ENCODE data around the gene TRIP12. TPM values are rescaled to one million over a fixed set of nuclear protein-coding genes. Genes with fewer than 3 reads are reported as not detected.
A peak's percentile ranks its signal among the peaks of the same experiment; 100 is the strongest.
"Not testable (repeated sequence)": the region's sequence is repeated elsewhere in the genome, so short reads cannot be mapped to it uniquely, and the experiment has no call there.

The TRIP12 gene
- 126 and 215 TPM in 2 replicates for total RNA-seq

GRCh38 chr2:229921892-229922448, at the start of gene TRIP12:
Gene TRIP12, minus strand, starts transcription at chr2:229922009. Its CDS starts 41,930 bp downstream, at chr2:229880079.
- peak; percentile 81 for DNase-seq (ENCODE audit: extremely low read depth, low read depth, low spot score)

GRCh38 chr2:229971298-229971790, 49.5 kb upstream of the TRIP12 start:
- DNase-seq (ENCODE audit: extremely low read depth, low read depth, low spot score) = no peak

GRCh38 chr2:229970406-229970805, 48.6 kb upstream of the TRIP12 start:
- no peak for DNase-seq (ENCODE audit: extremely low read depth, low read depth, low spot score)

DNA sequence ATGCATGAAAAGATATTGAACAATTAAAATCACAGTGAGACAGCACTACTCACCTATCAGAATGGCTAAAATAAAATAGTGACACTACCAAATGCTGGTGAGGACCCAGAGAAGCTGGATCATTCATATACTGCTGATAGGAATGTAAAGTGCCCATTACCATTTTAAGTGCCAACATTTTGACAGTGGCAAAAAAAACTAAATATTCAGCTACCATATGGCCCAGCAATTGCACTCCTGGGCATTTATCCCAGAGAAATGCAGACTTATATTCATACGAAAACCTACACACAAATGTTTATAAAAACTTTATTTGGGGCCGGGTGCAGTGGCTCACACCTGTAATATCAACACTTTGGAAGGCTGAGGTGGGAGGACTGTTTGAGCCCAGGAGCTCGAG, 48.1 kb upstream of the TRIP12 start:
- DNase-seq (ENCODE audit: extremely low read depth, low read depth, low spot score) = no peak

- DNase-seq (ENCODE audit: extremely low read depth, low read depth, low spot score) = not testable (repeated sequence)
Measured at GRCh38 chr2:229963596-229963995, 41.8 kb upstream of the TRIP12 start.

- DNase-seq (ENCODE audit: extremely low read depth, low read depth, low spot score) = no peak
Measured at GRCh38 chr2:229956491-229956890, 34.7 kb upstream of the TRIP12 start.

DNA sequence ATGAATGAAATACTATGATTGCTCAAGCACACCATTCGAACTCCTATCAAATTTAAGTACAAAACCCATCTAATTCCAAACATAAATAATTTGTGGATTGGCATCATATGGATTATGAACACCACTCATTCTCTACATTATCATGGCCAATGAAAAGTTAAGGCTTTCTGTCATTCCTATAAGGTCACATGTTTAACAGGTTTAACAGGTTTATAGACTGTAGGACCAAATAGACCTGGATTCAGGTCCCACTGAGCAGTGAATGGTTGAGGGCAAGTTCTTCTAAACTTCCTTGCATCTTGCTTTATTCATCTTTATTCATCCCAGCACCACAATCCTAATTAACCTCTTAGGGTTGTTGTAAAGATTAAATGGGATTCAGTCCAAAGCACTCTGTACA, 33.9 kb upstream of the TRIP12 start:
- DNase-seq (ENCODE audit: extremely low read depth, low read depth, low spot score) = no peak

- no peak for DNase-seq (ENCODE audit: extremely low read depth, low read depth, low spot score)
Measured at GRCh38 chr2:229952256-229952835, 30.5 kb upstream of the TRIP12 start.

GRCh38 chr2:229947544-229947943, 25.7 kb upstream of the TRIP12 start:
- no peak for DNase-seq (ENCODE audit: extremely low read depth, low read depth, low spot score)

GRCh38 chr2:229945975-229946374, 24.2 kb upstream of the TRIP12 start:
- no peak for DNase-seq (ENCODE audit: extremely low read depth, low read depth, low spot score)

DNA sequence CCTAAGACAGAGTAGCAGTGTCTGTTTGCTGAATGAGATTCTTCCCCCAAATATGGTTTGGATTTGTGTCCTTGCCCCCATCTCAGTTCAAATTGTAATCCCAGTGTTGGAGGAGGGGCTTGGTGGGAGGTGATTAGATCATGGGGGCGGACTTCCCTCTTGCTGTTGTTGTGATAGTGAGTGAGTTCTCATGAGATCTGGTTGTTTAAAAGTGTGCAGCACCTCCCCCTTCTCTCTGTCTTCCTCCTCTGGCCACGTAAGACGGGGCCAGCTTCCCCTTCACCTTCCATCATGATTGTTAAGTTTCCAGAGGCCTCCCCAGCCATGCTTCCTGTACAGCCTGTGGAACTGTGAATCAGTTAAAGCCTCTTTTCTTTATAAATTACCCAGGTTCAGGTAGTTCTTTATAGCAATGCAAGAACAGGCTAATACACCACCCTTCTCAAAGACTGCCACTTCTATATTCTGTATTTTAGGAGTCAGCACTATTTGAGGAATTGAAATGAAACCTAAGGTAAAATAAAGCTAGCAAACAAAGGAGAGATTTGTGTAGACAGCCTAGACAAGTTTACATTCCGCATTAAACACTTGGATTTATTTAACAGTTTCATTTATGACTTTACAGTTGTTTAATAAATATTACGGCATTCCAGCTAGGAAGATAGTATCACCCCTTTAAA, 22.1 kb upstream of the TRIP12 start:
- DNase-seq (ENCODE audit: extremely low read depth, low read depth, low spot score) = no peak

DNA sequence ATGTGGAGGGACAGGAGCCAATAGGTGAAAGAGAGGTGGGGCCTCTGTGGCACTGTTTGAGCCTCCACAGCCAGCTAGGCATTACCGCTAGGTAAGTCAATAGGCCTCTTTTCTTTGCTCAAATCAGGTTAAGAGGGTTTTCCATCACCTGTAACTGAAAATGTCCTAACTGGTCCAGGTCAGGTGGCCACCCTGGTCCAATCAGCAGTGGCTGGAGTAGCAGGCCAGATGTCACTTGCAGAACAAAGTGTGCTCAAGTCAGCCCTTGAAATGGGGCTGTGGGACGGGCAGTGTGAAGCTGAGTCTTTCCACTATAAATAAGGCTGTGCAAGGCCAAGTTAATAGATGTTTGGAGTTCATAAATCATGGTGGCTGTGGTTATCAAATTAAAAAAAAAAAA, 21.4 kb upstream of the TRIP12 start:
- no peak for DNase-seq (ENCODE audit: extremely low read depth, low read depth, low spot score)

- no peak for DNase-seq (ENCODE audit: extremely low read depth, low read depth, low spot score)
Measured at GRCh38 chr2:229942671-229943070, 20.9 kb upstream of the TRIP12 start.

GRCh38 chr2:229937537-229937936, 15.7 kb upstream of the TRIP12 start:
- DNase-seq (ENCODE audit: extremely low read depth, low read depth, low spot score) = no peak

DNA sequence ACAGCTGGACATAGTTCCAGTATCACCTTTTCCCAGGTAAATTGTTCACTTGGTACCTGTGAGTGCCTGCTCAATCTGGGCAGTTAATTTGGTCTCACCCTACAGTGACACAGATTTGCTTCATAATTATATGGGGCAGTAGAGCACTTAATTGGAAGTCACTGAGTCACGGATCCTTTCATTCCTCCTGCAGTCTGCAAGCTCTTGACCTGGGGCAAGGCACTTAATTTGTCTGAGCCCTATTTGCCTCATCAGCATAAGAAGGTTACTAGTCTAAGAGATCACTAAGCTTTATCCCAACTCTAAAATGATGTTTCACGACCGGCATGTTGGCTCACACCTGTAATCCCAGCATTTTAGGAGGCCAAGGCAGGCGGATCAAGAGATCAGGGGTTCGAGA, 9.4 kb upstream of the TRIP12 start:
- no peak for DNase-seq (ENCODE audit: extremely low read depth, low read depth, low spot score)

GRCh38 chr2:229930656-229931055, 8.8 kb upstream of the TRIP12 start:
- DNase-seq (ENCODE audit: extremely low read depth, low read depth, low spot score) = no peak

- no peak for DNase-seq (ENCODE audit: extremely low read depth, low read depth, low spot score)
Measured at GRCh38 chr2:229927817-229928321, 6.1 kb upstream of the TRIP12 start.

GRCh38 chr2:229925201-229925600, 3.4 kb upstream of the TRIP12 start:
- no peak for DNase-seq (ENCODE audit: extremely low read depth, low read depth, low spot score)

- DNase-seq (ENCODE audit: extremely low read depth, low read depth, low spot score) = not testable (repeated sequence)
Measured at GRCh38 chr2:229924541-229924940, 2.7 kb upstream of the TRIP12 start.

DNA sequence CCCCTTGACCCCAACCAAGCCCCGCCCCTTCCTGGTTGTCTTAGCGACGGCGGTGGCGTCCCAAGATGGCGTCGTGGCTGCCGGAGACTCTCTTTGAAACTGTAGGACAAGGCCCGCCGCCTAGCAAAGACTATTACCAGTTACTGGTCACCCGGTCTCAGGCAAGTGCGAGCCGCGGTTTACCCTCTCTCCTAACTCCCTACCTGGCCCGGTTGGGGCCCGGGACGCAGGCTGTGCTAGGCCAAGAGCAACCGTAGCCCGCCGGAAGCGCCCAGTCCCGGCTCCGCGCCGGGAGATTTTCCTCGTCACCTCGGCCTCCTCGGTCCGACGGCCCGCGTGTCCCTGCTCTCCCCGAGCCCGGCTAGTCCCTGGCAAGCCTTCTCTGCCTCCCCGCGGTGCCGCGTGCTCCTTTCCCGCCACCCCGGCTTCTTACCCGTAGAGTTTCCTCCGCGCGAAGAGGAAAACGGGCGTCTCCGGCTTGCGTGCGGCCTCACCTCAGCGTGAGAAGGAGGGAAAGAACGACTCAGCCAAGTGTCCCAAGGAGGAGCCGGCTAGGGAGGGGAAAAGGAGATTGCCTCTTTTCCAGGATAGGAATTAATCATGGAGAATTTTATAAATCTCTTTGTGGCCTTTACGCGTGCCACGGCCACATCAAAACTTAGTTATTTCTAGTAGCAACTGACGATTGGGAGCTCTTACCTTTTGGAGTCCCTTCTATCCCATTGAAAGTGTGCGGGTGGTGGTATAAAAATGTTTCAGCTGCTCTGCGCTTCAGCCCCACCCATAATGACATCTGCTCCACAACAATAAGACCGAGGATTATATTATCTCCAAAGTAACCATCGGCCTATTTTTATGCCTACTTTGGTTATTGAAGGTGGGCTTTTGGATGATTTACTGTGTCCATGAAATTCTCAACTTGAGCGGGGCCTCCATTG, 909 bp upstream of the TRIP12 start, which contains the start of gene FBXO36:
Gene FBXO36 (plus strand): TSS at position 55 of the 938 bp plus-strand sequence. CDS start 11 bp downstream, at position 66.
- no peak for DNase-seq (ENCODE audit: extremely low read depth, low read depth, low spot score)

All from glomerular endothelial cell (primary cell).